Measurements from ENCODE around the gene MKRN3.

Gene MKRN3

DNA sequence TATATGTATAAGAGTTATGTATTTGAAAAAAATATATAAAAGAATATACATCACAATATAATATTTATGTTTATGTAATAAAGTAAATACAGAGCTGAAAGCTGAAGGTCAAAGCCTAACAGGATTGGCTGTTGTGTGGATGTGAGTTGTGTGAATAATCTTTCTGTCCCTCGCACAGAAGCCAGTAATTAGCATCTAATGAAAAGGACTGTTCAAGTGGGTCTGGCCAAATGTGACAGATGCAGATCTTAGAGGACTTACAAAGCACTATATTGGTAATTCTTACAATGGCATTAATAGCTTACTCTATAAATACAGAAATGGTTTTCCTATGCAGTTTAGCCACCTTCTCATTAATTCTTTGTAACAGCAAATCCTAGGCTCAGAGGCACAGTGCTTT is 2.4 kb downstream of the MKRN3 start:
- Histone ChIP-seq H3K4me1 (ENCODE audit: insufficient read depth, low read length, poor library complexity, severe bottlenecking) (peaks cover 21% of the 10 kb centered on the region), H3K4me3 (ENCODE audit: low read length, poor library complexity, severe bottlenecking) (peak overlapping the region; percentile 92), H3F3A (ENCODE audit: low read depth) (no peaks in the 10 kb centered on the region; the same call in 1 of the 2 replicates), H4K20me1 (ENCODE audit: insufficient read depth, low read length, poor library complexity, severe bottlenecking) (peaks cover 60% of the 10 kb centered on the region), H3K36me3 (ENCODE audit: insufficient read depth, low read length) (no peaks in the 10 kb centered on the region), H3K4me2 (ENCODE audit: low read depth, low read length, poor library complexity, severe bottlenecking) (peak overlapping the region; percentile 80), H3K9me3 (ENCODE audit: insufficient read depth, low read depth, low read length) (no peaks in the 10 kb centered on the region), H3K79me2 (ENCODE audit: insufficient read depth, low read length) (peaks cover 67% of the 10 kb centered on the region), H3K27me3 (ENCODE audit: insufficient read depth, low read length, poor library complexity, severe bottlenecking) (peaks cover 4% of the 10 kb centered on the region), H2AFZ (ENCODE audit: low read length) (no peak overlapping the region), H3K9ac (ENCODE audit: low read depth, low read length, poor library complexity, severe bottlenecking) (peak overlapping the region; percentile 31), H3K9me2 (replicated peaks; ENCODE audit: low read depth, low read length) (no peaks in the 10 kb centered on the region)
- TF ChIP-seq EZH2phosphoT487 (IDR thresholded peaks at IDR 0.05; ENCODE audit: borderline replicate concordance) = no peak
- TF ChIP-seq, protein P1, sequence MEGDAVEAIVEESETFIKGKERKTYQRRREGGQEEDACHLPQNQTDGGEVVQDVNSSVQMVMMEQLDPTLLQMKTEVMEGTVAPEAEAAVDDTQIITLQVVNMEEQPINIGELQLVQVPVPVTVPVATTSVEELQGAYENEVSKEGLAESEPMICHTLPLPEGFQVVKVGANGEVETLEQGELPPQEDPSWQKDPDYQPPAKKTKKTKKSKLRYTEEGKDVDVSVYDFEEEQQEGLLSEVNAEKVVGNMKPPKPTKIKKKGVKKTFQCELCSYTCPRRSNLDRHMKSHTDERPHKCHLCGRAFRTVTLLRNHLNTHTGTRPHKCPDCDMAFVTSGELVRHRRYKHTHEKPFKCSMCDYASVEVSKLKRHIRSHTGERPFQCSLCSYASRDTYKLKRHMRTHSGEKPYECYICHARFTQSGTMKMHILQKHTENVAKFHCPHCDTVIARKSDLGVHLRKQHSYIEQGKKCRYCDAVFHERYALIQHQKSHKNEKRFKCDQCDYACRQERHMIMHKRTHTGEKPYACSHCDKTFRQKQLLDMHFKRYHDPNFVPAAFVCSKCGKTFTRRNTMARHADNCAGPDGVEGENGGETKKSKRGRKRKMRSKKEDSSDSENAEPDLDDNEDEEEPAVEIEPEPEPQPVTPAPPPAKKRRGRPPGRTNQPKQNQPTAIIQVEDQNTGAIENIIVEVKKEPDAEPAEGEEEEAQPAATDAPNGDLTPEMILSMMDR (conservative IDR thresholded peaks at IDR 0.05; ENCODE audit: low read length) = no peak

DNA sequence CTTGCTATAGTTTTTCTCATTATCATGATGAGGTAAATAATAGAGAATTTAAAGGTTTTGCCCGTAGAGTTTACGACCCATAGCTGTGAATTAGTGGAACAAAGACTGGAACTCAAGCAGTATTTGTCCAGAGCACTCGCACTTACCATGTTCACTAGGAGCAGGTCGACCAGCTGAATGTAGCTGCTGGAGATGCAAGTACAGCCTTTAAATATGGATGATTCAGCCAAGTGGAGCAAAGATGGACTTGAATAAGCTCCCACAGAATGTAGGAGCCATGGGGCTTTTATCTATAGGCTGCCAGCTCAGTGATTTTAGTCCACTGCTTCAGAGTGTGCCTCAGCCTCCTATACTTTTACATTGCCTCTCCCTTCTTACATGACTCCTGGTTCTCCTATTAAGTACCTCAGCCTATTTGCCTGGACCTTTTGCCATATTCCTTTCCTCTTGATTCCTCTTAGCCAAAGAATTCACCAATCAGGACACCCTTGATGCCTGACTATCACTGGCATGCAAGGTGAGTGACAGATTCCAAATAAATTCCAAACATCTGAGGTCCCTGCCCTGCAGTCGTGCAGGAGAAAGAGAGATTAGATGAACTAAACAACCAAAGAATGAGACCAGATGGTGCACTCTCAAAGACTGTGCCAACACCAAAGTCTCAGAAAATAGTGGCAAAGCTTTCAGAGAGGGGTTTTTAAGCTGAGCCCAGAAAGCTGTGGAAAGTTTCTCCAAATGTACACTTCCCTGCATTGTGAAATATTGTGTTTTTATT is 3.9 kb downstream of the MKRN3 start:
- TF ChIP-seq, protein P1 (conservative IDR thresholded peaks at IDR 0.05; ENCODE audit: low read length) = no peak
- no peak for TF ChIP-seq EZH2phosphoT487 (IDR thresholded peaks at IDR 0.05; ENCODE audit: borderline replicate concordance)
- Histone ChIP-seq H3K9me2 (replicated peaks; ENCODE audit: low read depth, low read length) (no peaks in the 10 kb centered on the region), H3K4me2 (ENCODE audit: low read depth, low read length, poor library complexity, severe bottlenecking) (peak overlapping the region; percentile 80), H3K4me3 (ENCODE audit: low read length, poor library complexity, severe bottlenecking) (peak overlapping the region; percentile 92), H4K20me1 (ENCODE audit: insufficient read depth, low read length, poor library complexity, severe bottlenecking) (peaks cover 69% of the 10 kb centered on the region), H3K36me3 (ENCODE audit: insufficient read depth, low read length) (no peaks in the 10 kb centered on the region), H3K27me3 (ENCODE audit: insufficient read depth, low read length, poor library complexity, severe bottlenecking) (peaks cover 4% of the 10 kb centered on the region), H3K79me2 (ENCODE audit: insufficient read depth, low read length) (peaks cover 78% of the 10 kb centered on the region), H3K4me1 (ENCODE audit: insufficient read depth, low read length, poor library complexity, severe bottlenecking) (peaks cover 21% of the 10 kb centered on the region), H3K9me3 (ENCODE audit: insufficient read depth, low read depth, low read length) (no peaks in the 10 kb centered on the region), H2AFZ (ENCODE audit: low read length) (no peak overlapping the region), H3K9ac (ENCODE audit: low read depth, low read length, poor library complexity, severe bottlenecking) (no peak overlapping the region), H3F3A (ENCODE audit: low read depth) (no peaks in the 10 kb centered on the region)

DNA sequence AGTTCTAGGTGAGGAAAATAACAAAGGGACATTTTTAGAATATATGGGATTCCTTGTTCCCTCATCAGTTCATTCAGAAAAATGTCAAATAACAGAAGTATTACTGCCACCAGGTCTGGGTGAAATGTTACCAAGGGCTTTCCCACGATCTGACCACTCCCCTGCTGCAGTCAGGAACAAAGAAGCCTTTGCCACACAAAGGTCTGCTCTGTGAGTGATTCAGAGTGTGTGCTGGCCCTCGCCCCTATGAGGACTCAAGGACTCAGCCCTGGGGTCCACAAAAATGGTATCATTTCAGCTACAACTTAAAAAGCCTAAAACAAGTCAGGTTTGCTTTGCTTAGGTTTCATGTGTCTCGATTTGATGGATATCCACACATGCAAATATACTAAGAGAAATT is 5.0 kb downstream of the MKRN3 start:
- Histone ChIP-seq H3K9ac (ENCODE audit: low read depth, low read length, poor library complexity, severe bottlenecking) (no peak overlapping the region), H3K36me3 (ENCODE audit: insufficient read depth, low read length) (peaks cover 3% of the 10 kb centered on the region; the same call in 1 of the 2 replicates)

More for the DNA sequence above, 5.0 kb downstream of the MKRN3 start:
- Histone ChIP-seq H3K9me2 (replicated peaks; ENCODE audit: low read depth, low read length) (no peaks in the 10 kb centered on the region), H3K4me3 (ENCODE audit: low read length, poor library complexity, severe bottlenecking) (peak overlapping the region; percentile 92), H3K4me2 (ENCODE audit: low read depth, low read length, poor library complexity, severe bottlenecking) (peak overlapping the region; percentile 80), H2AFZ (ENCODE audit: low read length) (no peak overlapping the region), H4K20me1 (ENCODE audit: insufficient read depth, low read length, poor library complexity, severe bottlenecking) (peaks cover 72% of the 10 kb centered on the region), H3K27me3 (ENCODE audit: insufficient read depth, low read length, poor library complexity, severe bottlenecking) (peaks cover 4% of the 10 kb centered on the region), H3K9me3 (ENCODE audit: insufficient read depth, low read depth, low read length) (no peaks in the 10 kb centered on the region), H3F3A (ENCODE audit: low read depth) (no peaks in the 10 kb centered on the region), H3K79me2 (ENCODE audit: insufficient read depth, low read length) (peaks cover 82% of the 10 kb centered on the region), H3K4me1 (ENCODE audit: insufficient read depth, low read length, poor library complexity, severe bottlenecking) (peaks cover 21% of the 10 kb centered on the region)
- TF ChIP-seq, protein P1 (conservative IDR thresholded peaks at IDR 0.05; ENCODE audit: low read length) = no peak
- TF ChIP-seq EZH2phosphoT487 (IDR thresholded peaks at IDR 0.05; ENCODE audit: borderline replicate concordance) = no peak
